ENCODE results near the gene COTL1. TPM values are rescaled to one million over a fixed set of nuclear protein-coding genes. Genes with fewer than 3 reads are reported as not detected.

The COTL1 gene
- total RNA-seq, 1 donor from 2014 or later, result 129 TPM

DNA sequence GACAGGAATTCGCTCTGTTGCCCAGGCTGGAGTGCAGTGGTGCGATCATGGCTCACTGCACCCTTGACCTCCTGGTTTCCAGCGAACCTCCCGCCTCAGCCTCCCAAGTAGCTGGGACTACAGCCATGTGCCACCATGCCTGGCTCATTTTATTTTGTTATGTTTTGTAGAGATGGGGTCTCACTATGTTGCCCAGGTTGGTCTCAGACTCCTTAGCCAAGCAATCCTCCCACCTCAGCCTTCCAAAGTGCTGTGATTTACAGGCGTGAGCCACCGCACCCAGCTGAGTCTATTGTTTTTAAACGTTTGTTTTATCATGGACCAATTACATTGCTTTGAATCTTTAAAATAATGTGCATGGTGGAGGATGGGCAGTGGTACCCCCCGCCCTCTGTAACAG, 28.9 kb downstream of the COTL1 start:
- Histone ChIP-seq H3K9me3 (no peaks in the 10 kb centered on the region), H3K4me1 (no peaks in the 10 kb centered on the region), H3K4me3 (no peak overlapping the region), H3K27me3 (no peaks in the 10 kb centered on the region), H3K27ac (no peak overlapping the region), H3K36me3 (peaks cover 13% of the 10 kb centered on the region)
- intact Hi-C loops (cut with DNase I), result no loop called here
- DNase-seq (no peak), ATAC-seq (no peak)
- TF ChIP-seq, protein P1, sequence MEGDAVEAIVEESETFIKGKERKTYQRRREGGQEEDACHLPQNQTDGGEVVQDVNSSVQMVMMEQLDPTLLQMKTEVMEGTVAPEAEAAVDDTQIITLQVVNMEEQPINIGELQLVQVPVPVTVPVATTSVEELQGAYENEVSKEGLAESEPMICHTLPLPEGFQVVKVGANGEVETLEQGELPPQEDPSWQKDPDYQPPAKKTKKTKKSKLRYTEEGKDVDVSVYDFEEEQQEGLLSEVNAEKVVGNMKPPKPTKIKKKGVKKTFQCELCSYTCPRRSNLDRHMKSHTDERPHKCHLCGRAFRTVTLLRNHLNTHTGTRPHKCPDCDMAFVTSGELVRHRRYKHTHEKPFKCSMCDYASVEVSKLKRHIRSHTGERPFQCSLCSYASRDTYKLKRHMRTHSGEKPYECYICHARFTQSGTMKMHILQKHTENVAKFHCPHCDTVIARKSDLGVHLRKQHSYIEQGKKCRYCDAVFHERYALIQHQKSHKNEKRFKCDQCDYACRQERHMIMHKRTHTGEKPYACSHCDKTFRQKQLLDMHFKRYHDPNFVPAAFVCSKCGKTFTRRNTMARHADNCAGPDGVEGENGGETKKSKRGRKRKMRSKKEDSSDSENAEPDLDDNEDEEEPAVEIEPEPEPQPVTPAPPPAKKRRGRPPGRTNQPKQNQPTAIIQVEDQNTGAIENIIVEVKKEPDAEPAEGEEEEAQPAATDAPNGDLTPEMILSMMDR (IDR thresholded peaks at IDR 0.05), result no peak

DNA sequence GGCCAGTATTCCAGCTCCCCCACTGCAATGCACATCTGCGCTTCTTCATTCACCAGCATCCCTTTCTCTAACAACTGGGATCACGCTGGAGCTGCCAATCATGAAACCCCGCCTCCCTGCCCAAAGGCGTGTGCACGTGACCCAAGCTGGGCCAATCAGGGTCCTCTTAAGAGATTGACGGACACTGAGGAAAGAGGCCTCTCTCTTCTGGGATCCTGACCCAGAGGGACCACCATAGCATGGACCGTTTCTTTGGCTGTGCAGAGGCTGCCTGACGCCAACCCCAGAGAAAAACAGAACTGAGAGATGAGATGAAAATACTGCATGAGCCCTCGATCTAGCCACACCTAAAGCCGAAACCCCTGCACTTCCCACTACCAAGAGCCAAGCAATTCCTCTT, 32.0 kb downstream of the COTL1 start:
- no peaks in the 10 kb centered on the region for H3K4me1 ChIP-seq
- H3K27ac ChIP-seq, result no peak overlapping the region
- TF ChIP-seq, protein P1 (IDR thresholded peaks at IDR 0.05), result no peak

GRCh38 chr16:84585467-84585866, 32.4 kb downstream of the COTL1 start:
- Histone ChIP-seq H3K4me3 (no peak overlapping the region), H3K9me3 (no peaks in the 10 kb centered on the region), H3K36me3 (peaks cover 16% of the 10 kb centered on the region), H3K4me1 (no peaks in the 10 kb centered on the region), H3K27me3 (no peaks in the 10 kb centered on the region), H3K27ac (no peak overlapping the region)
- ATAC-seq, result peak; percentile 17
- DNase-seq, result no peak
- intact Hi-C loops (cut with DNase I), result no loop called here
- TF ChIP-seq, protein P1 (IDR thresholded peaks at IDR 0.05), result no peak

More for the DNA sequence above, 32.0 kb downstream of the COTL1 start:
- peaks cover 16% of the 10 kb centered on the region for H3K36me3 ChIP-seq
- intact Hi-C loops (cut with DNase I), result no loop called here
- H3K27me3 ChIP-seq, result no peaks in the 10 kb centered on the region
- ATAC-seq (peak; percentile 60), DNase-seq (no peak)
- no peak overlapping the region for H3K4me3 ChIP-seq
- H3K9me3 ChIP-seq, result no peaks in the 10 kb centered on the region

- DNase-seq (no peak), ATAC-seq (no peak)
- H3K27ac ChIP-seq, result no peak overlapping the region
- intact Hi-C loops (cut with DNase I), result no loop called here
- H3K4me1 ChIP-seq, result no peaks in the 10 kb centered on the region
- peaks cover 11% of the 10 kb centered on the region for H3K36me3 ChIP-seq
- no peak overlapping the region for H3K4me3 ChIP-seq
- TF ChIP-seq, protein P1 (IDR thresholded peaks at IDR 0.05), result no peak
- no peaks in the 10 kb centered on the region for H3K27me3 ChIP-seq
- H3K9me3 ChIP-seq, result no peaks in the 10 kb centered on the region
Measured at GRCh38 chr16:84584678-84585077, 33.2 kb downstream of the COTL1 start.

GRCh38 chr16:84583995-84584394, 33.9 kb downstream of the COTL1 start:
- no peaks in the 10 kb centered on the region for H3K27me3 ChIP-seq
- intact Hi-C loops (cut with DNase I), result no loop called here
- H3K4me1 ChIP-seq, result no peaks in the 10 kb centered on the region
- peaks cover 5% of the 10 kb centered on the region for H3K36me3 ChIP-seq
- H3K4me3 ChIP-seq, result no peak overlapping the region
- TF ChIP-seq, protein P1 (IDR thresholded peaks at IDR 0.05), result no peak
- H3K9me3 ChIP-seq, result no peaks in the 10 kb centered on the region
- ATAC-seq, result no peak
- no peak overlapping the region for H3K27ac ChIP-seq
- no peak for DNase-seq

GRCh38 chr16:84582958-84583516, 34.8 kb downstream of the COTL1 start:
- Histone ChIP-seq H3K9me3 (no peaks in the 10 kb centered on the region), H3K27me3 (no peaks in the 10 kb centered on the region), H3K4me3 (no peak overlapping the region), H3K4me1 (no peaks in the 10 kb centered on the region), H3K27ac (no peak overlapping the region), H3K36me3 (peaks cover 4% of the 10 kb centered on the region)
- ATAC-seq, result peak; percentile 70
- DNase-seq, result no peak
- TF ChIP-seq, protein P1 (IDR thresholded peaks at IDR 0.05), result no peak
- intact Hi-C loops (cut with DNase I), result no loop called here

Data from upper lobe of right lung (tissue), 1 donor.